OCI-LY1 (cell line): ENCODE results near the gene BPNT1.

Experiments
- H2AFZ ChIP-seq: fragments of 200-600 bp; sonication (generic), shearing (Covaris generic); 2 replicates; pipeline ENCODE4 v1.6.0; 2014; ENCODE audit warnings: antibody characterized with exemption, mild to moderate bottlenecking, low read length
- H3F3A ChIP-seq: fragments of 200-600 bp; sonication (generic), shearing (Covaris generic); 2 replicates; pipeline ENCODE4 v1.6.0; 2014; ENCODE audit warnings: mild to moderate bottlenecking, antibody characterized with exemption, low read length, moderate library complexity; ENCODE audit not compliant: insufficient read depth
- H3K27ac ChIP-seq: fragments of 200-600 bp; sonication (generic); 2 replicates; pipeline ENCODE4 v1.5.1; 2014; ENCODE audit warnings: low read length, mixed run types, mild to moderate bottlenecking, low read depth; ENCODE audit not compliant: poor library complexity, severe bottlenecking
- H3K27me3 ChIP-seq: fragments of 200-600 bp; sonication (generic); 2 replicates; pipeline ENCODE4 v1.6.0; 2014; ENCODE audit warnings: antibody characterized with exemption, mild to moderate bottlenecking, low read length, moderate library complexity; ENCODE audit not compliant: insufficient read depth
- H3K36me3 ChIP-seq: fragments of 200-600 bp; sonication (generic); 2 replicates; pipeline ENCODE4 v1.6.1; 2014; ENCODE audit warnings: mild to moderate bottlenecking, antibody characterized with exemption, low read length, moderate library complexity, mixed read lengths; ENCODE audit not compliant: insufficient read depth
- H3K4me1 ChIP-seq: fragments of 200-600 bp; sonication (generic); 2 replicates; pipeline ENCODE4 v1.5.1; 2014; ENCODE audit warnings: mild to moderate bottlenecking, low read length, moderate library complexity; ENCODE audit not compliant: insufficient read depth, severe bottlenecking
- H3K4me2 ChIP-seq: fragments of 200-600 bp; sonication (generic), shearing (Covaris generic); 2 replicates; pipeline ENCODE4 v1.6.1; 2014; ENCODE audit warnings: low read length
- H3K4me3 ChIP-seq: fragments of 200-600 bp; sonication (generic); 2 replicates; pipeline ENCODE4 v1.5.1; 2014; ENCODE audit warnings: low read length, low read depth, mild to moderate bottlenecking, mixed read lengths; ENCODE audit not compliant: poor library complexity, severe bottlenecking
- H3K79me2 ChIP-seq: fragments of 200-600 bp; shearing (Covaris generic); 2 replicates; pipeline ENCODE4 v1.6.1; 2016; ENCODE audit warnings: mixed run types, low read length, mixed read lengths; ENCODE audit not compliant: insufficient read depth
- H3K9ac ChIP-seq: fragments of 200-600 bp; sonication (generic), shearing (Covaris generic); 2 replicates; pipeline ENCODE4 v1.6.1; 2014; ENCODE audit warnings: mild to moderate bottlenecking, low read length, mixed read lengths
- H3K9me2 ChIP-seq: fragments of 200-600 bp; sonication (generic), shearing (Covaris generic); 2 replicates; pipeline ENCODE4 v1.6.1; 2014; ENCODE audit warnings: low read depth, mild to moderate bottlenecking, low read length, mixed read lengths
- H3K9me3 ChIP-seq: fragments of 200-600 bp; shearing (Covaris generic); 2 replicates; pipeline ENCODE4 v1.6.1; 2014; ENCODE audit warnings: low read length, mixed read lengths
- H4K20me1 ChIP-seq: fragments of 200-600 bp; sonication (generic), shearing (Covaris generic); 2 replicates; pipeline ENCODE4 v1.6.0; 2016; ENCODE audit warnings: mild to moderate bottlenecking, low read length; ENCODE audit not compliant: insufficient read depth
- EZH2 ChIP-seq: fragments of 200-600 bp; sonication (generic), shearing (Covaris generic); IDR thresholded peaks from 2 replicates; pipeline ENCODE4 v1.8.0; 2017; ENCODE audit warnings: borderline replicate concordance, mixed run types, mild to moderate bottlenecking, antibody characterized with exemption, low read length, moderate library complexity, mixed read lengths
- TF ChIP-seq, protein P1 (sequence below): fragments of 200-600 bp; sonication (generic), shearing (Covaris generic); IDR thresholded peaks from 2 replicates; pipeline ENCODE4 v1.5.1; 2017; ENCODE audit warnings: mild to moderate bottlenecking, antibody characterized with exemption, low read length, moderate library complexity, mixed read lengths

Gene BPNT1

DNA sequence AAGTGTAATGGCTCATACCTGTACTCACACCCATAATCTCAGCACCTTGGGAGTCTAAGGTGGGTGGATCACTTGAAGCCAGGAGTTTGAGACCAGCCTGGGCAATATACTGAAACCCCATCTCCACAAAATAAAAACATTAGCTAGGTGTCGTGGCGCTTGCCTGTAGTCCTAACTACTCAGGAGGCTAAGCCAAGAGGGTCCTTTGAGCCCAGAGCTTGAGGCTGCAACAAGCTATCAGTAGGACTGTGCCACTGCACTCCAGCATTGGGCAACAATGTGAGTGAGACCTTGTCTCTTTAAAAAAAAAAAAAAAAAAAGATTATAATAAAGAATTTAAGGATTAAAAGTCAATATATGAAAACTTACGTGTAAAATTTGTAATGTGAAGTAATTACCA is 11.7 kb downstream of the BPNT1 start:
- no peaks in the 10 kb centered on the region for H3F3A ChIP-seq
- H2AFZ ChIP-seq = no peak overlapping the region
- H3K36me3 ChIP-seq = peaks cover 44% of the 10 kb centered on the region
- no peaks in the 10 kb centered on the region for H3K4me1 ChIP-seq
- no peaks in the 10 kb centered on the region for H3K9me3 ChIP-seq
- no peak overlapping the region for H3K9ac ChIP-seq
- H3K79me2 ChIP-seq = no peaks in the 10 kb centered on the region
- no peaks in the 10 kb centered on the region for H3K9me2 ChIP-seq
- H4K20me1 ChIP-seq = no peaks in the 10 kb centered on the region
- no peak overlapping the region for H3K4me3 ChIP-seq
- H3K4me2 ChIP-seq = no peak overlapping the region
- H3K27me3 ChIP-seq = no peaks in the 10 kb centered on the region
- H3K27ac ChIP-seq = no peak overlapping the region
- TF ChIP-seq, protein P1, sequence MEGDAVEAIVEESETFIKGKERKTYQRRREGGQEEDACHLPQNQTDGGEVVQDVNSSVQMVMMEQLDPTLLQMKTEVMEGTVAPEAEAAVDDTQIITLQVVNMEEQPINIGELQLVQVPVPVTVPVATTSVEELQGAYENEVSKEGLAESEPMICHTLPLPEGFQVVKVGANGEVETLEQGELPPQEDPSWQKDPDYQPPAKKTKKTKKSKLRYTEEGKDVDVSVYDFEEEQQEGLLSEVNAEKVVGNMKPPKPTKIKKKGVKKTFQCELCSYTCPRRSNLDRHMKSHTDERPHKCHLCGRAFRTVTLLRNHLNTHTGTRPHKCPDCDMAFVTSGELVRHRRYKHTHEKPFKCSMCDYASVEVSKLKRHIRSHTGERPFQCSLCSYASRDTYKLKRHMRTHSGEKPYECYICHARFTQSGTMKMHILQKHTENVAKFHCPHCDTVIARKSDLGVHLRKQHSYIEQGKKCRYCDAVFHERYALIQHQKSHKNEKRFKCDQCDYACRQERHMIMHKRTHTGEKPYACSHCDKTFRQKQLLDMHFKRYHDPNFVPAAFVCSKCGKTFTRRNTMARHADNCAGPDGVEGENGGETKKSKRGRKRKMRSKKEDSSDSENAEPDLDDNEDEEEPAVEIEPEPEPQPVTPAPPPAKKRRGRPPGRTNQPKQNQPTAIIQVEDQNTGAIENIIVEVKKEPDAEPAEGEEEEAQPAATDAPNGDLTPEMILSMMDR = no peak
- no peak for TF ChIP-seq EZH2

DNA sequence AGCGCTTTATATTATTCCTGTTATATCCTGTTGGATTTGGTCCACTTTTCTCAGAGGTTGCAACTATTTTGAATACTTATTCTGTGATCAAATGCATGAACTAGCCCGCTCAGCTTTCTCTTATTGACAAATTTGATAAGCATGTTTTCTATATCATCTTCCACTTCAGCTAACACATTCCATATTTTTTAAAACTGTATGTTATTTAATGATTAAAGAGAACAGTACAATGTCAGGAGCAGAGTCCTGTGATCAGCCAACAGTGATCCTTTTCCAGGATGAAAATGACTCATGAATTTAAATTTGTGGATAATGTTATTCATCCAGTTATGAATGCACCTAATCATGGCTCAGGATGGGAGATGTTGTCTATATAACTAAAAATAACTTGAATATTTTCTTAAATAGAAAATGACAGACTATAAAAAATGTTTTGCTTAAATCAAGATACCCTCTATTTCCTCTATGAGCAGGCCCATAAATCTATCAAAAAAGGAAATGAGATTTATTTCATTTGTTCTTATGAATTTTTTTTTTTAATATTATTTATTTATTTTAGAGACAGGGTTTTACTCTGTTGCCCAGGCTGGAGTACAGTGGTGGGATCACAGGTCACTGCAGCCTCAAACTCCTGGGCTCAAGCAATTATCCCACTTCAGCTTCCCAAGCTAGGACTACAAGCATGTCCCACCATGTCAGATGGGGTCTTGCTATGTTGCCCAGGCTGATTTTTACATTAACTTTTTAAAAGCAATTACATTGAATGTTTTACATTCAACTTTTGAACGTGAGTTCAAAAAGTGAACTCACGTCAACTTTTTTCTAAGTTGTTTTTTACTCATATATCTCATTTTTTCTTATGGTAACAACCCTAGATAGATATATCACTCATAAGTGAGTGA is 12.5 kb downstream of the BPNT1 start:
- Histone ChIP-seq H3K4me1 (no peaks in the 10 kb centered on the region), H3K4me2 (no peak overlapping the region), H3K27me3 (no peaks in the 10 kb centered on the region), H3F3A (no peaks in the 10 kb centered on the region), H3K79me2 (no peaks in the 10 kb centered on the region), H2AFZ (no peak overlapping the region), H3K9ac (no peak overlapping the region), H3K27ac (no peak overlapping the region), H4K20me1 (no peaks in the 10 kb centered on the region), H3K36me3 (peaks cover 52% of the 10 kb centered on the region), H3K4me3 (no peak overlapping the region), H3K9me3 (no peaks in the 10 kb centered on the region), H3K9me2 (no peaks in the 10 kb centered on the region)
- no peak for TF ChIP-seq EZH2
- TF ChIP-seq, protein P1 = no peak

DNA sequence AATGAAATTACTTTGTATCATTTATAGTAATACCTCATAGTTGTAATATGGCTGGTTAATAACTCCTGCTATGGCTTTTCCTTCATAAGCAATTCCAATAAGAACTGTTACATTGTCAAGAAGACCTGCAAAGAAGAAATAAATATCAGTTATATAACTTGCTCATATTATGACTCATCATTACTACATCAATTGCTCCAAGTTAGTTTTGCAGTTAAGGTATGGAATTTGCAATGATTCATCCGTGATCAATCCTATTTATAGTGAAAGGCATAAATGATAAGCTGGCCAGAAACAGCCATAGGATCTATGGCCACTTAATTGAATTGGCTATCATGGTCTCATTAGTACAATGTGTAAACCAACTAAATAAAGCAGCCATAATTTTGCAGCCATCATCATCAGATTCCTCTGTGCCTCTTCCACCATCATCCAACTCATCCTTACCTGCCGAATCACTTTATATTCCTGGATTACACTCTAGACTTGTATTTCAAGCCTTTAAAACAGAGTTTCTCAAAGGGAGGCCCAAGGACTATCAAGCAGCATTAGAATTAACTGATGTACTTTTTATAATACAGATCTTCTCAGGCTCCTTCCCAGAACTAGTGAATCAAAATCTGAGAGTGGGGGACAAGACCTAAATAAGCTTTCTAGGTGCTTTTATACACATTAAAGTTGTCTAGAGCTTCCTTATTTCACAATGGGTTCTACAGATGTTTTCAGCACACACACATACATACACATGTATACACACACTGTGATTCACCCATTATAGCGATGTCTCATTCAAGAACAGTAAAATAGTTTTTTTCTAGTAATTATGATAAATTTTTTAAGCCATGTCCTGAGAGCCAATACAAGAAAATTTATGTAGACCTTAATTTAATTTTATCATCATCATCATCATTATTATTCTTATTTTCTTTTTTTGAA is 22.1 kb downstream of the BPNT1 start:
- Histone ChIP-seq H3F3A (no peaks in the 10 kb centered on the region), H3K9me2 (no peaks in the 10 kb centered on the region), H3K9me3 (no peaks in the 10 kb centered on the region), H2AFZ (no peak overlapping the region), H3K27ac (no peak overlapping the region), H4K20me1 (no peaks in the 10 kb centered on the region), H3K4me1 (no peaks in the 10 kb centered on the region), H3K79me2 (no peaks in the 10 kb centered on the region), H3K9ac (no peak overlapping the region), H3K4me2 (no peak overlapping the region), H3K27me3 (no peaks in the 10 kb centered on the region), H3K4me3 (no peak overlapping the region), H3K36me3 (peaks cover 76% of the 10 kb centered on the region)
- TF ChIP-seq, protein P1 = no peak
- TF ChIP-seq EZH2 = no peak
